ENCODE measurements around the gene ADAMTS1.

The ADAMTS1 gene

DNA sequence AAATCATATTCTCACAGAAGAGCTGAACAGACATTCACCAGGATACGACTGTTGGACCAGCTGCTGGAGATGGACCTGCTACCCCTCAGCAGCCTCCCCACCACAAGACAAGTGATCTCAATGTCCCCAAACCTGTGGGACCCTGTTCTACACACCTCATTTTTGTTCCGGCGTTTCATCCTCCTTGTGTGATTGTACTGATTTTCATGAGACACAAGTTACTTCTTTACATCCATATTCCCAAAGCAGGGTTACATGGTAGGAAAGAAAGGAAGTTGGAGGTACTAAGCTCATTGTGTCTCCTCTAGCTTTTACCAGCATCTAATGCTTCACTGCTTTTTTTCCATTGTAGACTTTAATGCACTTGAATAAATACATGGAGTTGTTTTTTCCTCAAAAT is 8.7 kb downstream of the ADAMTS1 start:
- H3K27ac ChIP-seq = no peak overlapping the region
- TF ChIP-seq CTCF (IDR thresholded peaks at IDR 0.05; ENCODE audit: low read depth, low read length) = no peak
- H3K9me3 ChIP-seq (ENCODE audit: severe bottlenecking) = peaks cover 3% of the 10 kb centered on the region
- no peaks in the 10 kb centered on the region for H3K36me3 ChIP-seq
- peaks cover 97% of the 10 kb centered on the region for H3K27me3 ChIP-seq (ENCODE audit: insufficient read depth, low read depth, severe bottlenecking)
- H3K4me3 ChIP-seq (ENCODE audit: low read depth, low read length) = no peak overlapping the region
- no peak for DNase-seq

- DNase-seq = no peak
- Histone ChIP-seq H3K36me3 (no peaks in the 10 kb centered on the region), H3K9me3 (ENCODE audit: severe bottlenecking) (peaks cover under 1% of the 10 kb centered on the region), H3K4me3 (ENCODE audit: low read depth, low read length) (no peak overlapping the region), H3K27me3 (ENCODE audit: insufficient read depth, low read depth, severe bottlenecking) (peaks cover 97% of the 10 kb centered on the region), H3K27ac (no peak overlapping the region)
- TF ChIP-seq CTCF (IDR thresholded peaks at IDR 0.05; ENCODE audit: low read depth, low read length) = no peak
These were observed 9.4 kb downstream of the ADAMTS1 start for GRCh38 chr21:26835714-26836265.

GRCh38 chr21:26835027-26835713 is 10.0 kb downstream of the ADAMTS1 start:
- no peaks in the 10 kb centered on the region for H3K36me3 ChIP-seq
- DNase-seq = no peak
- H3K9me3 ChIP-seq (ENCODE audit: severe bottlenecking) = no peaks in the 10 kb centered on the region
- no peak for TF ChIP-seq CTCF (IDR thresholded peaks at IDR 0.05; ENCODE audit: low read depth, low read length)
- peaks cover 95% of the 10 kb centered on the region for H3K27me3 ChIP-seq (ENCODE audit: insufficient read depth, low read depth, severe bottlenecking)
- H3K4me3 ChIP-seq (ENCODE audit: low read depth, low read length) = no peak overlapping the region
- no peak overlapping the region for H3K27ac ChIP-seq

DNA sequence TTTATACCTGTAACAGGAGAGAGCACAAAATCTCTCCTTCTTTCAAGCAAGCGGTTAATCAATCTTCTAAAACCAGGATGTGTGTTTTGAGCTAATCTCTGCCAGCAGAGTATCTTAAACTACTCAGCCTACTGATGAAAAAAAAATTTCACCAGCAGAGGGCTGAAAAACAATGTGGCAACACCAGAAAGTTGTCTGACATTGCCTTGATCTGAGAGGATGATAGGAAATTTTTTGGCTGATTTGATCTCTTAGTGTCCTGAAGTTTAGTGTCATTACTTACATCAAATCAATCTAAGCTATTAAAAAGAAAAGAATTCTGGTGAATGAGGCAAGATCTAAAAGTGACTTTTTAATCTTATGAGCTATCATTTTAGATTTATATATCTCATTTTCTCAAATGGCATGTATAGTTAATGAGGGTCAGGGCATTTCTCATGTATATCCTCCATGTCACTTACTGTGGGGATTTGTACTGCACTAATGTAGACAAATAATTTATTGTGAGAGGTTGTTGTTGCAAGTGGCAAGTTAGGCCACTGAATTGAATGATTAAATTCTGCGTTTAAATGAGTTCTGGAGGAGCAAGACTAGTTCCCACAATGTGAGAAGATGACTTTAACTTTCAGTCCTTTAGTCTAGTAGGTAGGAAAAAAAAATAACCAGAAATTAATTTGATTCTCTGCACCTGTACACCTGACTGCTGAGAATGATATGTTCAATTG is 10.9 kb downstream of the ADAMTS1 start:
- no peak overlapping the region for H3K27ac ChIP-seq
- no peak overlapping the region for H3K4me3 ChIP-seq (ENCODE audit: low read depth, low read length)
- peaks cover 91% of the 10 kb centered on the region for H3K27me3 ChIP-seq (ENCODE audit: insufficient read depth, low read depth, severe bottlenecking)
- no peaks in the 10 kb centered on the region for H3K36me3 ChIP-seq
- no peak for TF ChIP-seq CTCF (IDR thresholded peaks at IDR 0.05; ENCODE audit: low read depth, low read length)
- no peak for DNase-seq
- H3K9me3 ChIP-seq (ENCODE audit: severe bottlenecking) = no peaks in the 10 kb centered on the region

DNA sequence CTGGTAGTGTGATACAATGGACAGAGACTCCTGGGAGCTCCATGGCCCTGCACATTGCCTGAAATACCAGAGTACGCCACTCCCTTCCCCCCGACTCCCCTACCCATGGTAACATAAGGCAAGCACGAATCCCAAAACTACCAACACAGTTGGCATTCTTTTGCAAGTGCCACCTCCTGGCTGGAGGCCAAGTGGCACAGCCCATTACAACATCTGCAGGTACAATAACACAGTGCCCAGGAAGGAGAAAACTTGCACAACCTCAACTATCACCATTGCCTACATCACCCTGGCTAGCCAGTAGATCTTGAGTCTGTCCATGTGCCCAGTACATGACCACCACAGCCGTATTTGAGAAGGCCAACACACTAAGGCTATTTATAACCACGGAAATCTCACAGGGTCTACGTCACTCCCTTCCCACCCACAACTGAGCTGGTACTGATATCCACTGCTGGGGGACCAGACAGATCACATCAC is 11.7 kb downstream of the ADAMTS1 start:
- no peak for DNase-seq
- H3K27me3 ChIP-seq (ENCODE audit: insufficient read depth, low read depth, severe bottlenecking) = peaks cover 94% of the 10 kb centered on the region
- TF ChIP-seq CTCF (IDR thresholded peaks at IDR 0.05; ENCODE audit: low read depth, low read length) = no peak
- H3K9me3 ChIP-seq (ENCODE audit: severe bottlenecking) = no peaks in the 10 kb centered on the region
- no peaks in the 10 kb centered on the region for H3K36me3 ChIP-seq
- no peak overlapping the region for H3K27ac ChIP-seq
- H3K4me3 ChIP-seq (ENCODE audit: low read depth, low read length) = no peak overlapping the region
